Measurements from ENCODE around the gene C12orf75.

C12orf75 gene

GRCh38 chr12:105285378-105285777, 45.1 kb upstream of the C12orf75 start:
- CTCF ChIA-PET: no interaction called here
- H3K4me3 ChIP-seq (ENCODE audit: low read depth, low read length): no peak overlapping the region
- H3K27ac ChIP-seq (ENCODE audit: extremely low read depth, low read depth, low read length): no peak overlapping the region
- no peaks in the 10 kb centered on the region for H3K36me3 ChIP-seq (ENCODE audit: control insufficient read depth in 2 of 2, insufficient read depth in 1 of 2, low read length in 2 of 2)
- no peaks in the 10 kb centered on the region for H3K4me1 ChIP-seq (ENCODE audit: control insufficient read depth, insufficient read depth, low read length)
- no peak for TF ChIP-seq ZNF280C (tag by site-specific recombination; IDR thresholded peaks at IDR 0.05)
- TF ChIP-seq ZNF184 (tag by site-specific recombination; IDR thresholded peaks at IDR 0.05): no peak
- no peak for TF ChIP-seq ZNF274 (IDR thresholded peaks at IDR 0.05; ENCODE audit: low read length)
- no peak for TF ChIP-seq ZNF274 (tag by site-specific recombination; IDR thresholded peaks at IDR 0.05; ENCODE audit: borderline replicate concordance)
- no peak for TF ChIP-seq ZNF571 (tag by site-specific recombination; IDR thresholded peaks at IDR 0.05)
- POLR2A ChIA-PET: no interaction called here
- no peaks in the 10 kb centered on the region for H3K9me3 ChIP-seq (ENCODE audit: control insufficient read depth, insufficient read depth, low read depth, low read length)

GRCh38 chr12:105287408-105287807, 43.1 kb upstream of the C12orf75 start:
- ChIA-PET CTCF (interaction anchor here (1.0 kb wide), 1 partner anchor 19 kb away, joined by 3 read pairs; no protein-coding TSS in a partner anchor), POLR2A (interaction anchor here (0.6 kb wide), 1 partner anchor 69 kb away, joined by 4 read pairs; no protein-coding TSS in a partner anchor)
- no peak overlapping the region for H3K4me3 ChIP-seq (ENCODE audit: low read depth, low read length)
- no peaks in the 10 kb centered on the region for H3K36me3 ChIP-seq (ENCODE audit: control insufficient read depth in 2 of 2, insufficient read depth in 1 of 2, low read length in 2 of 2)
- H3K4me1 ChIP-seq (ENCODE audit: control insufficient read depth, insufficient read depth, low read length): no peaks in the 10 kb centered on the region
- H3K9me3 ChIP-seq (ENCODE audit: control insufficient read depth, insufficient read depth, low read depth, low read length): no peaks in the 10 kb centered on the region
- TF ChIP-seq ZNF558 (tag by site-specific recombination; IDR thresholded peaks at IDR 0.05) (no peak), ZNF335 (tag by site-specific recombination; conservative IDR thresholded peaks at IDR 0.05) (no peak), PRDM10 (tag by site-specific recombination; IDR thresholded peaks at IDR 0.05) (no peak), ZNF843 (tag by site-specific recombination; IDR thresholded peaks at IDR 0.05) (no peak), ZNF426 (tag by site-specific recombination; IDR thresholded peaks at IDR 0.05) (no peak), ZNF610 (tag by site-specific recombination; IDR thresholded peaks at IDR 0.05; ENCODE audit: borderline replicate concordance) (no peak), CTCF (tag by site-specific recombination; IDR thresholded peaks at IDR 0.05) (no peak), ZNF433 (tag by site-specific recombination; IDR thresholded peaks at IDR 0.05; ENCODE audit: low read depth) (no peak), ZNF473 (tag by site-specific recombination; IDR thresholded peaks at IDR 0.05) (no peak), ZNF548 (tag by site-specific recombination; IDR thresholded peaks at IDR 0.05) (no peak), ZBTB11 (tag by site-specific recombination; conservative IDR thresholded peaks at IDR 0.05; ENCODE audit: low read depth) (no peak)
- no peak overlapping the region for H3K27ac ChIP-seq (ENCODE audit: extremely low read depth, low read depth, low read length)
